GM21786 (cell line): ENCODE results near the gene BLTP2.
A peak's percentile ranks its signal among the peaks of the same experiment; 100 is the strongest.

Experiments
- ATAC-seq: cut with Tn5 transposase; IDR thresholded peaks from one replicate; pipeline ENCODE4 v1.9.1; 2021; ENCODE audit not compliant: unreplicated experiment

BLTP2 gene

GRCh38 chr17:28599311-28600184 is 45.4 kb downstream of the BLTP2 start:
- ATAC-seq: peak; percentile 40

GRCh38 chr17:28598799-28599310 is 46.1 kb downstream of the BLTP2 start, which contains the start of gene SPAG5:
Gene SPAG5 (minus strand): TSS chr17:28599025. CDS start chr17:28598946, 79 bp downstream.
- peak; percentile 81 for ATAC-seq

GRCh38 chr17:28598389-28598788 is 46.6 kb downstream of the BLTP2 start:
- ATAC-seq: no peak

- ATAC-seq: no peak
These were observed 47.2 kb downstream of the BLTP2 start for GRCh38 chr17:28597606-28598383.
